Tibial artery (tissue), 4 donors: ENCODE data around the gene COLEC12.

Experiments
- DNase-seq, 2 donors: peaks; one replicate each; pipeline ENCODE4 v3.0.0-alpha.2; 2019
- H3K27ac ChIP-seq, 2 donors: fragments of 200-600 bp; sonication (generic) in 1 of 2; 1 replicate in 1 of 2; 2 replicates in 1 of 2; pipeline ENCODE4 v1.5.1; 2018 to 2019; ENCODE audit warnings: mild to moderate bottlenecking in 1 of 2
- H3K27me3 ChIP-seq, 2 donors: fragments of 200-600 bp; sonication (generic) in 1 of 2; one replicate each; pipeline versions ENCODE4 v1.5.1 to v1.6.0; 2016 to 2019
- H3K36me3 ChIP-seq, 3 donors: fragments of 200-600 bp; sonication (generic) in 2 of 3; one replicate each; pipeline ENCODE4 v1.5.1; 2016 to 2019; ENCODE audit warnings: mild to moderate bottlenecking in 2 of 3
- H3K4me1 ChIP-seq, 4 donors: fragments of 200-600 bp; sonication (generic) in 2 of 4; 1 replicate in 3 of 4; 2 replicates in 1 of 4; pipeline ENCODE4 v1.5.1; 2016 to 2019
- H3K4me3 ChIP-seq, 2 donors: fragments of 200-600 bp; sonication (generic) in 1 of 2; 1 replicate in 1 of 2; 2 replicates in 1 of 2; pipeline ENCODE4 v1.5.1; 2018 to 2019; ENCODE audit warnings: mild to moderate bottlenecking in 2 of 2
- H3K9me3 ChIP-seq, 3 donors: fragments of 200-600 bp; sonication (generic) in 1 of 3; one replicate each; pipeline ENCODE4 v1.5.1; 2016 to 2019
- intact Hi-C: fragments of 100-400 bp; cut with DNase I; formaldehyde crosslinking; loops from one replicate; pipeline ENCODE4 v1.15.0; 2023; ENCODE audit warnings: low total_unique reads
- TF ChIP-seq, protein P1 (sequence below), 2 experiments: fragments of 200-600 bp in 1 of 2; fragments of 450-650 bp in 1 of 2; IDR thresholded peaks; one replicate each; pipeline ENCODE4 v1.5.1; 2017 to 2019; ENCODE audit warnings: antibody characterized with exemption in 2 of 2, mild to moderate bottlenecking in 1 of 2, moderate library complexity in 1 of 2

The COLEC12 gene

DNA sequence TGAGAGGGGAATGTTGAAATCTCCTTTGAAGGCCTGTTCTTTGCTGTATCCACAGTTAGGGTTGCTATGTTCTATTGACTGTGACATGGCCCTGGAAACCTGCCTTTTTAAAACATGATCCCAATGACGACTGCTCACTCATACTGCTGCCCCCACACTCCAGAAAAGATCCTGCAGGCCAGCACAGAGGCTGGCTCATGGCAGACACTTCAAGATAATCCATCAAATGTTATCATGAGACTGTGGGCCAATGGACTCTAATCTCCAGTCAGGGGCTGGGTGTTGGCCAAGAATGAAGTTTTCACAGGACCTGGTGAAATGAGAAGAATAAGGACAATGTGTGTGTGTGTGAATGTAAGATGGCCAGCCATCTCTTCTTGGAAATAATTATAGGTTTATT, 173.7 kb downstream of the COLEC12 start:
- H3K27me3 ChIP-seq: no peaks in the 10 kb centered on the region
- no peak overlapping the region for H3K27ac ChIP-seq
- no peaks in the 10 kb centered on the region for H3K36me3 ChIP-seq
- H3K4me1 ChIP-seq: peaks cover 0 to 5% (median 0%) of the 10 kb centered on the region in 4 donors
- H3K4me3 ChIP-seq: no peak overlapping the region
- intact Hi-C loops: no loop called here
- TF ChIP-seq, protein P1, sequence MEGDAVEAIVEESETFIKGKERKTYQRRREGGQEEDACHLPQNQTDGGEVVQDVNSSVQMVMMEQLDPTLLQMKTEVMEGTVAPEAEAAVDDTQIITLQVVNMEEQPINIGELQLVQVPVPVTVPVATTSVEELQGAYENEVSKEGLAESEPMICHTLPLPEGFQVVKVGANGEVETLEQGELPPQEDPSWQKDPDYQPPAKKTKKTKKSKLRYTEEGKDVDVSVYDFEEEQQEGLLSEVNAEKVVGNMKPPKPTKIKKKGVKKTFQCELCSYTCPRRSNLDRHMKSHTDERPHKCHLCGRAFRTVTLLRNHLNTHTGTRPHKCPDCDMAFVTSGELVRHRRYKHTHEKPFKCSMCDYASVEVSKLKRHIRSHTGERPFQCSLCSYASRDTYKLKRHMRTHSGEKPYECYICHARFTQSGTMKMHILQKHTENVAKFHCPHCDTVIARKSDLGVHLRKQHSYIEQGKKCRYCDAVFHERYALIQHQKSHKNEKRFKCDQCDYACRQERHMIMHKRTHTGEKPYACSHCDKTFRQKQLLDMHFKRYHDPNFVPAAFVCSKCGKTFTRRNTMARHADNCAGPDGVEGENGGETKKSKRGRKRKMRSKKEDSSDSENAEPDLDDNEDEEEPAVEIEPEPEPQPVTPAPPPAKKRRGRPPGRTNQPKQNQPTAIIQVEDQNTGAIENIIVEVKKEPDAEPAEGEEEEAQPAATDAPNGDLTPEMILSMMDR (IDR thresholded peaks at IDR 0.05): no peak
- DNase-seq: no peak
- H3K9me3 ChIP-seq: no peaks in the 10 kb centered on the region

DNA sequence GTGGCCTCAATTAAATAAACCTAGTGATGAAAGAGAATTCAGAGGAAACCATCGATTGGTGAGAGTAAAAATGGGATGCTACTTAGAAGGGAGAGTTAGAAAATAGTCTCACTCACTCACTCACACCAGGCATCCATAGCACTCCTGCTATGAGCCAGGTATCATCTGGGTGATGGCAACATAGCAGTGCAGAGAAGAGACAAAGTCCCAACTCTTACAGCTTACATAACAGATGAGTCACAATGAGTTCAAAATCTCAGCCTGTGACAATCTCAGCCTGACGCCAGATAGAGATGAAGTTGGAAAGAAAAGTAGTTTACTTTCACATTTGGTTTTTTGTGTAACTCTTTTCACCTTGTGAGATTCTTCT, 177.3 kb downstream of the COLEC12 start:
- Histone ChIP-seq H3K27me3 (no peaks in the 10 kb centered on the region), H3K36me3 (no peaks in the 10 kb centered on the region), H3K4me1 (peaks cover 0 to 24% (median 4%) of the 10 kb centered on the region in 4 donors), H3K27ac (no peak overlapping the region), H3K9me3 (no peaks in the 10 kb centered on the region), H3K4me3 (no peak overlapping the region)
- TF ChIP-seq, protein P1 (IDR thresholded peaks at IDR 0.05): no peak
- no peak for DNase-seq
- intact Hi-C loops: no loop called here

DNA sequence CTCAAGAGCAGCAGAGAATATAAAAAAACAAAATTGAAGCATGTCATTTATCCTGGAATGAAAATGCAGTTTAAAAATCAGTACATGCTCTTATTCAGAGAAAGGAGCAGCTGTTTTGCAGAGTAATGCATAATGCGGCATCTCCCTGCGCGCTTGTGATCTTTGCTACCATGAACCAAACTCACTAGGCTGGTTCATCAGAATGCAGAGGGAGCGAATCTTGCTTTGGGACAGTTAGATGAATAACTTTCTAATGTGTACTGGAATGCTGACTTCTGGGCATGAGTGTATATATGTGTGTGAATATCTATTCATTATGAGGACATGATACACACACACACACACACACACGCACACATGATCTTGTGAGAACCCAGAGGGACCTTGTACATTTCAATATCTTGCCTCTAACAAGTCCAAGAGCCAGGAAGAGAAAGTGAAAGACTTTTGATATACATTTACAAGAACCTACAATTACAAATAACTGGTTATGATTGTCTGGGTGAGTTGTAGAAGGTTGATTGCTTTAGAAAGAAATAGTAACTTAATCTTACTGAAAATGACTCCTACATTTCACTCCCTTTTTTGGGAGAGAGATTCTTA, 178.5 kb downstream of the COLEC12 start:
- no peak overlapping the region for H3K4me3 ChIP-seq
- no peak for DNase-seq
- no peaks in the 10 kb centered on the region for H3K36me3 ChIP-seq
- H3K27ac ChIP-seq: no peak overlapping the region
- no peaks in the 10 kb centered on the region for H3K9me3 ChIP-seq
- intact Hi-C loops: no loop called here
- peaks cover 0 to 24% (median 4%) of the 10 kb centered on the region in 4 donors for H3K4me1 ChIP-seq
- H3K27me3 ChIP-seq: no peaks in the 10 kb centered on the region
- TF ChIP-seq, protein P1 (IDR thresholded peaks at IDR 0.05): no peak

DNA sequence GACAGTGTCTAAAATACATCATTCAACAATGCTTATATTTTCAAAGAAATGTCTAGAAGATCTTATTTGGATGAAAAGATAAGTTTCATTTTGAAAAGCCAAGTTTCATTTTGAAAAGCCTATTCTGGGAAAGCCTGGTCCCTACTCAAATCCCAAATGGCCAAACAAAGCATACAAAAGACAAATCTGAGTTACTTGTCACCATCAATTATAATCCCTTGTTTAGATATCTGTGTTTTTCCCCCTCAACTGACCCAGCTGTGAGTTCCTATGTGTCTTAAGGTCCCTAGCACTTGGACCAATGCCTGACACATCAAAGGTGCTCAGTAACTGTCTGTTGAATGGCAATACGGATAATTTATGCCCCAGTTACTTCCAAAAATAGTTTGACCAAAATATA, 180.3 kb downstream of the COLEC12 start:
- Histone ChIP-seq H3K27ac (no peak overlapping the region), H3K9me3 (no peaks in the 10 kb centered on the region), H3K27me3 (no peaks in the 10 kb centered on the region), H3K4me1 (peaks cover 0 to 24% (median 4%) of the 10 kb centered on the region in 4 donors), H3K4me3 (no peak overlapping the region), H3K36me3 (no peaks in the 10 kb centered on the region)
- DNase-seq: no peak
- TF ChIP-seq, protein P1 (IDR thresholded peaks at IDR 0.05): no peak
- intact Hi-C loops: no loop called here

DNA sequence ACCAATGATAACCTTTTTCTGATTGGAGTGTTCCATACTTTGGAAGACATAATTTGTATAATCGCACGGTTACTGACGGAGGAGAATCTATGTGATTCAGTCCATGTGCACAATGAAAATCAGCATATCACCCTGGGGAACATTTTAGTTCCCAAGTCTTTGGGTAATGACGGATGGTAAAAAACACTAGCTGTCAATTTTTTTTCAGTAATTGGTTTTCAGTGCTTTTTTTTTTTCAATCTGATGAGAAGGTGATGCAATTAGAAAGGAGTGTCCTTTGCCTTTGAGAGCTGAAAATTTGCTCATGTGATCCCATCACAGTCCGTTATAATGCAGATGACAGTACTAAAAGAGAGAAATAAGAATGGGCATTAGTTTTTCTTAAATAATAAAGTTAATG, 180.8 kb downstream of the COLEC12 start:
- peaks cover 0 to 24% (median 4%) of the 10 kb centered on the region in 4 donors for H3K4me1 ChIP-seq

More for the DNA sequence above, 180.8 kb downstream of the COLEC12 start:
- no peaks in the 10 kb centered on the region for H3K27me3 ChIP-seq
- DNase-seq: no peak
- H3K9me3 ChIP-seq: no peaks in the 10 kb centered on the region
- intact Hi-C loops: no loop called here
- H3K27ac ChIP-seq: no peak overlapping the region
- no peak overlapping the region for H3K4me3 ChIP-seq
- no peaks in the 10 kb centered on the region for H3K36me3 ChIP-seq
- TF ChIP-seq, protein P1 (IDR thresholded peaks at IDR 0.05): no peak
